Type B pancreatic cell (in vitro differentiated cells): Measurements from ENCODE around the gene BAG2. TPM values are rescaled to one million over a fixed set of nuclear protein-coding genes. Genes with fewer than 3 reads are reported as not detected.

ENCODE experiments used
- DNase-seq: peaks from one replicate; pipeline ENCODE4 v3.0.0; 2021; ENCODE audit warnings: mixed read lengths; ENCODE audit not compliant: unreplicated experiment; ENCODE audit errors: extremely low spot score
- H3K27ac Mint-ChIP-seq: 2 replicates; pipeline ENCODE4 v1.8.0; 2021; ENCODE audit warnings: mild to moderate bottlenecking, mixed read lengths
- H3K27me3 Mint-ChIP-seq: 2 replicates; pipeline ENCODE4 v1.8.0; 2021; ENCODE audit warnings: mixed read lengths
- H3K36me3 Mint-ChIP-seq: 2 replicates; pipeline ENCODE4 v1.8.0; 2021; ENCODE audit warnings: mixed read lengths
- H3K4me1 Mint-ChIP-seq: one replicate; pipeline ENCODE4 v1.8.0; 2021; ENCODE audit warnings: mixed read lengths; ENCODE audit not compliant: unreplicated experiment
- H3K4me3 Mint-ChIP-seq: 2 replicates; pipeline ENCODE4 v1.8.0; 2021; ENCODE audit warnings: mild to moderate bottlenecking, mixed read lengths
- H3K9me3 Mint-ChIP-seq: 2 replicates; pipeline ENCODE4 v1.8.0; 2021; ENCODE audit warnings: mixed read lengths
- CTCF ChIP-seq: fragments of 200-600 bp; sonication (generic); conservative IDR thresholded peaks from 2 replicates; pipeline ENCODE4 v1.5.0; 2021; ENCODE audit warnings: antibody characterized with exemption, mild to moderate bottlenecking
- total RNA-seq: library from RNA; stranded (reverse); gene quantifications from 2 replicates; pipeline ENCODE4 v1.2.1, GENCODE V29; 2021; ENCODE audit warnings: low replicate concordance

The BAG2 gene
- total RNA-seq, 1 donor from 2014 or later, result 3.8 TPM

GRCh38 chr6:57201718-57202117 lies 29.6 kb downstream of the BAG2 start:
- Mint-ChIP-seq H3K9me3 (no peaks in the 10 kb centered on the region), H3K36me3 (peaks cover 13% of the 10 kb centered on the region), H3K27me3 (no peaks in the 10 kb centered on the region), H3K4me1 (peaks cover 12% of the 10 kb centered on the region), H3K27ac (no peak overlapping the region), H3K4me3 (no peak overlapping the region)
- no peak for TF ChIP-seq CTCF
- no peak for DNase-seq

GRCh38 chr6:57205550-57206328 lies 33.6 kb downstream of the BAG2 start:
- no peaks in the 10 kb centered on the region for H3K27me3 Mint-ChIP-seq
- TF ChIP-seq CTCF, result no peak
- no peaks in the 10 kb centered on the region for H3K9me3 Mint-ChIP-seq
- H3K4me3 Mint-ChIP-seq, result no peak overlapping the region
- peaks cover 21% of the 10 kb centered on the region for H3K36me3 Mint-ChIP-seq
- peaks cover 12% of the 10 kb centered on the region for H3K4me1 Mint-ChIP-seq
- DNase-seq, result no peak
- H3K27ac Mint-ChIP-seq, result no peak overlapping the region

- H3K27me3 Mint-ChIP-seq, result no peaks in the 10 kb centered on the region
- peaks cover 18% of the 10 kb centered on the region for H3K36me3 Mint-ChIP-seq
- H3K27ac Mint-ChIP-seq, result no peak overlapping the region
- TF ChIP-seq CTCF, result no peak
- no peak for DNase-seq
- peaks cover 19% of the 10 kb centered on the region for H3K4me1 Mint-ChIP-seq
- H3K9me3 Mint-ChIP-seq, result no peaks in the 10 kb centered on the region
- H3K4me3 Mint-ChIP-seq, result no peak overlapping the region
These were observed 35.0 kb downstream of the BAG2 start for GRCh38 chr6:57207141-57207540.

- Mint-ChIP-seq H3K4me3 (no peak overlapping the region), H3K36me3 (peaks cover 18% of the 10 kb centered on the region), H3K27me3 (no peaks in the 10 kb centered on the region), H3K27ac (no peak overlapping the region), H3K4me1 (peaks cover 21% of the 10 kb centered on the region), H3K9me3 (no peaks in the 10 kb centered on the region)
- no peak for DNase-seq
- TF ChIP-seq CTCF, result no peak
These were observed 35.7 kb downstream of the BAG2 start for GRCh38 chr6:57207872-57208271.

GRCh38 chr6:57209030-57209429 lies 36.9 kb downstream of the BAG2 start:
- no peak for DNase-seq
- no peak overlapping the region for H3K27ac Mint-ChIP-seq
- peaks cover 21% of the 10 kb centered on the region for H3K36me3 Mint-ChIP-seq
- no peaks in the 10 kb centered on the region for H3K9me3 Mint-ChIP-seq
- TF ChIP-seq CTCF, result no peak
- H3K4me1 Mint-ChIP-seq, result peaks cover 21% of the 10 kb centered on the region
- H3K4me3 Mint-ChIP-seq, result no peak overlapping the region
- no peaks in the 10 kb centered on the region for H3K27me3 Mint-ChIP-seq
